Ishikawa (cell line): Measurements from ENCODE around the gene MS4A14.

ENCODE experiments used
- CEBPB ChIP-seq: IDR thresholded peaks from 2 replicates; pipeline ENCODE4 v1.6.1; 2012
- CREB1 ChIP-seq: IDR thresholded peaks from 2 replicates; pipeline ENCODE4 v1.6.1; 2012; ENCODE audit warnings: low read depth
- EGR1 ChIP-seq: IDR thresholded peaks from 2 replicates; pipeline ENCODE4 v1.6.1; 2012
- EP300 ChIP-seq: IDR thresholded peaks from 2 replicates; pipeline ENCODE4 v1.6.1; 2012; ENCODE audit warnings: borderline replicate concordance
- FOXM1 ChIP-seq: IDR thresholded peaks from 2 replicates; pipeline ENCODE4 v1.6.1; 2012; ENCODE audit warnings: low read depth, borderline replicate concordance
- NFIC ChIP-seq: IDR thresholded peaks from 2 replicates; pipeline ENCODE4 v1.6.1; 2012
- RAD21 ChIP-seq: IDR thresholded peaks from 2 replicates; pipeline ENCODE4 v1.6.1; 2012; ENCODE audit warnings: low read depth
- TAF1 ChIP-seq: IDR thresholded peaks from 2 replicates; pipeline ENCODE4 v1.6.1; 2012; ENCODE audit warnings: low read depth, mild to moderate bottlenecking
- TCF12 ChIP-seq: IDR thresholded peaks from 2 replicates; pipeline ENCODE4 v1.6.1; 2012; ENCODE audit warnings: low read depth
- TEAD4 ChIP-seq: IDR thresholded peaks from 2 replicates; pipeline ENCODE4 v1.6.1; 2012
- USF1 ChIP-seq: IDR thresholded peaks from 2 replicates; pipeline ENCODE4 v1.6.1; 2012
- YY1 ChIP-seq: IDR thresholded peaks from 2 replicates; pipeline ENCODE4 v1.6.1; 2012; ENCODE audit warnings: low read depth
- ZBTB7A ChIP-seq: IDR thresholded peaks from 2 replicates; pipeline ENCODE4 v1.6.1; 2012; ENCODE audit warnings: low read depth
- TF ChIP-seq, protein P1 (sequence below): IDR thresholded peaks from 2 replicates; pipeline ENCODE4 v1.6.1; 2012
- TF ChIP-seq, protein P2 (sequence below): IDR thresholded peaks from 2 replicates; pipeline ENCODE4 v1.6.1; 2012; ENCODE audit warnings: low read depth, mild to moderate bottlenecking

MS4A14 gene

GRCh38 chr11:60457576-60457975, 61.3 kb downstream of the MS4A14 start:
- TF ChIP-seq EGR1, result no peak
- no peak for TF ChIP-seq NFIC
- no peak for TF ChIP-seq TAF1
- TF ChIP-seq USF1, result no peak
- TF ChIP-seq, protein P1, sequence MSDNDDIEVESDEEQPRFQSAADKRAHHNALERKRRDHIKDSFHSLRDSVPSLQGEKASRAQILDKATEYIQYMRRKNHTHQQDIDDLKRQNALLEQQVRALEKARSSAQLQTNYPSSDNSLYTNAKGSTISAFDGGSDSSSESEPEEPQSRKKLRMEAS, result no peak
- TF ChIP-seq CEBPB, result no peak
- TF ChIP-seq EP300, result no peak
- TF ChIP-seq TCF12, result no peak
- TF ChIP-seq RAD21, result no peak
- TF ChIP-seq FOXM1, result no peak
- TF ChIP-seq, protein P2, sequence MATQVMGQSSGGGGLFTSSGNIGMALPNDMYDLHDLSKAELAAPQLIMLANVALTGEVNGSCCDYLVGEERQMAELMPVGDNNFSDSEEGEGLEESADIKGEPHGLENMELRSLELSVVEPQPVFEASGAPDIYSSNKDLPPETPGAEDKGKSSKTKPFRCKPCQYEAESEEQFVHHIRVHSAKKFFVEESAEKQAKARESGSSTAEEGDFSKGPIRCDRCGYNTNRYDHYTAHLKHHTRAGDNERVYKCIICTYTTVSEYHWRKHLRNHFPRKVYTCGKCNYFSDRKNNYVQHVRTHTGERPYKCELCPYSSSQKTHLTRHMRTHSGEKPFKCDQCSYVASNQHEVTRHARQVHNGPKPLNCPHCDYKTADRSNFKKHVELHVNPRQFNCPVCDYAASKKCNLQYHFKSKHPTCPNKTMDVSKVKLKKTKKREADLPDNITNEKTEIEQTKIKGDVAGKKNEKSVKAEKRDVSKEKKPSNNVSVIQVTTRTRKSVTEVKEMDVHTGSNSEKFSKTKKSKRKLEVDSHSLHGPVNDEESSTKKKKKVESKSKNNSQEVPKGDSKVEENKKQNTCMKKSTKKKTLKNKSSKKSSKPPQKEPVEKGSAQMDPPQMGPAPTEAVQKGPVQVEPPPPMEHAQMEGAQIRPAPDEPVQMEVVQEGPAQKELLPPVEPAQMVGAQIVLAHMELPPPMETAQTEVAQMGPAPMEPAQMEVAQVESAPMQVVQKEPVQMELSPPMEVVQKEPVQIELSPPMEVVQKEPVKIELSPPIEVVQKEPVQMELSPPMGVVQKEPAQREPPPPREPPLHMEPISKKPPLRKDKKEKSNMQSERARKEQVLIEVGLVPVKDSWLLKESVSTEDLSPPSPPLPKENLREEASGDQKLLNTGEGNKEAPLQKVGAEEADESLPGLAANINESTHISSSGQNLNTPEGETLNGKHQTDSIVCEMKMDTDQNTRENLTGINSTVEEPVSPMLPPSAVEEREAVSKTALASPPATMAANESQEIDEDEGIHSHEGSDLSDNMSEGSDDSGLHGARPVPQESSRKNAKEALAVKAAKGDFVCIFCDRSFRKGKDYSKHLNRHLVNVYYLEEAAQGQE, result no peak
- no peak for TF ChIP-seq TEAD4
- TF ChIP-seq CREB1, result no peak
- no peak for TF ChIP-seq YY1
- TF ChIP-seq ZBTB7A, result no peak

DNA sequence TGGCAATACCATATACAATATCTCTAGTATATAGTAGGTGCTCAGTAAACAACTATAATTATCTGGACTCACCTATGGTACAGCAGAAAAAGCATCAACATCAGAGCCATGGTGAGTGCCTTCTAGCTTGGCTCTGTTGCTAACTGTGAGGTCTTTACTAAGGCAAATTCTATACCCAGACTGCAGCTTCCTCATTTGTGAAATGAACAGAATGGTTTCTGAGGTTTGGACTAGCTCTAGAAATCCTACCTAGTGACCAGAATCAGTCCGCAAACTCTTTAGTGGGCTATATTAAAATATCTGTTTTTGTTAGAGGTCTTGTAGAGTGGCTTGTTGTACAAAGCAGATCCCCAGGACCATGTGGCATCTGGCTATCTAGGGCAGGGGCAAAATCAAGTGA, 63.1 kb downstream of the MS4A14 start:
- TF ChIP-seq USF1 (no peak), EP300 (no peak), TAF1 (no peak), ZBTB7A (no peak), TCF12 (no peak), CREB1 (no peak), NFIC (no peak), FOXM1 (no peak), TEAD4 (no peak), CEBPB (no peak), RAD21 (no peak), YY1 (no peak), EGR1 (no peak)
- TF ChIP-seq, protein P1, result no peak
- TF ChIP-seq, protein P2, result no peak
